CD8-positive, alpha-beta memory T cell (primary cell): Measurements from ENCODE around the gene SLC2A9. TPM values are rescaled to one million over a fixed set of nuclear protein-coding genes. Genes with fewer than 3 reads are reported as not detected.
"Not testable (repeated sequence)": the region's sequence is repeated elsewhere in the genome, so short reads cannot be mapped to it uniquely, and the experiment has no call there.

Experiments used
- CTCF ChIA-PET: fragments of 350-600 bp; sonication (Branson Sonifier 250); formaldehyde crosslinking; loops from one replicate; lab custom pipeline; 2021; ENCODE audit warnings: antibody characterized with exemption; lab: Charles Lee
- POLR2A ChIA-PET: fragments of 350-600 bp; sonication (Branson Sonifier 250); formaldehyde crosslinking; loops from one replicate; lab custom pipeline; 2021; ENCODE audit warnings: antibody characterized with exemption; lab: Charles Lee
- DNase-seq, 5 donors: peaks; one replicate each; pipeline versions ENCODE4 v3.0.0 to v3.0.0-alpha.2; 2020 to 2022; ENCODE audit warnings: mixed read lengths in 1 of 5
- H3K27ac ChIP-seq: one replicate; pipeline ENCODE4 v1.7.0; 2013; ENCODE audit warnings: low read depth, mild to moderate bottlenecking, low read length, moderate library complexity
- H3K27me3 ChIP-seq: 2 replicates; pipeline ENCODE4 v1.7.0; 2013; ENCODE audit warnings: low read length, mild to moderate bottlenecking; ENCODE audit not compliant: insufficient read depth, poor library complexity, severe bottlenecking
- H3K36me3 ChIP-seq: 2 replicates; pipeline ENCODE4 v1.7.0; 2013; ENCODE audit warnings: mild to moderate bottlenecking, low read length, moderate library complexity; ENCODE audit not compliant: insufficient read depth
- H3K4me1 ChIP-seq: 2 replicates; pipeline ENCODE4 v1.7.0; 2013; ENCODE audit warnings: mild to moderate bottlenecking, low read length, moderate library complexity; ENCODE audit not compliant: insufficient read depth
- H3K4me3 ChIP-seq: 2 replicates; pipeline ENCODE4 v1.7.0; 2013; ENCODE audit warnings: mild to moderate bottlenecking, low read length
- H3K9me3 ChIP-seq: 2 replicates; pipeline ENCODE4 v1.7.0; 2013; ENCODE audit warnings: mild to moderate bottlenecking, low read length
- H3K27ac Mint-ChIP-seq, 8 donors: one replicate each; pipeline ENCODE4 v1.8.0; 2020 to 2021; ENCODE audit warnings: mixed read lengths in 8 of 8, mild to moderate bottlenecking in 6 of 8, inconsistent platforms in 3 of 8, moderate library complexity in 3 of 8
- H3K27me3 Mint-ChIP-seq, 2 donors: one replicate each; pipeline ENCODE4 v1.8.0; 2020 to 2021; ENCODE audit warnings: mixed read lengths in 2 of 2, mild to moderate bottlenecking in 1 of 2, moderate library complexity in 1 of 2
- H3K36me3 Mint-ChIP-seq, 3 donors: one replicate each; pipeline ENCODE4 v1.8.0; 2020 to 2021; ENCODE audit warnings: mixed read lengths in 3 of 3, inconsistent platforms in 1 of 3, mild to moderate bottlenecking in 1 of 3
- H3K4me1 Mint-ChIP-seq, 3 donors: one replicate each; pipeline ENCODE4 v1.8.0; 2020 to 2021; ENCODE audit warnings: mixed read lengths in 3 of 3, inconsistent platforms in 1 of 3, mild to moderate bottlenecking in 1 of 3
- H3K4me3 Mint-ChIP-seq, 7 donors: one replicate each; pipeline ENCODE4 v1.8.0; 2020 to 2021; ENCODE audit warnings: mixed read lengths in 7 of 7, mild to moderate bottlenecking in 6 of 7, moderate library complexity in 4 of 7, inconsistent platforms in 2 of 7
- H3K9me3 Mint-ChIP-seq, 5 donors: one replicate each; pipeline ENCODE4 v1.8.0; 2020 to 2022; ENCODE audit warnings: mixed read lengths in 5 of 5, mild to moderate bottlenecking in 3 of 5, moderate library complexity in 2 of 5, inconsistent platforms in 1 of 5
- polyA plus RNA-seq: library from polyadenylated mRNA; unstranded; fragments of 300-500 nt; fragmentation: Illumina TruSeq; gene quantifications from one replicate; pipeline ENCODE4 v1.2.3, GENCODE V29; 2021
- total RNA-seq, 2 experiments: library from RNA; stranded (reverse); gene quantifications; one replicate each; pipeline ENCODE4 v1.2.3, GENCODE V29; 2021

Gene SLC2A9
- total and polyA plus RNA-seq, 3 experiments from 2014 or later = 1.8 to 3.1 (median 3.0) TPM

- CTCF ChIA-PET = interaction anchor here (1.8 kb wide), 1 partner anchor 19 kb away, joined by 5 read pairs; no protein-coding TSS in a partner anchor
- Histone ChIP-seq H3K4me1 (no peaks in the 10 kb centered on the region), H3K9me3 (no peaks in the 10 kb centered on the region), H3K36me3 (no peaks in the 10 kb centered on the region), H3K27me3 (peaks cover 4% of the 10 kb centered on the region), H3K27ac (no peak overlapping the region), H3K4me3 (no peak overlapping the region)
- H3K4me1 Mint-ChIP-seq = no peaks in the 10 kb centered on the region
- H3K27ac Mint-ChIP-seq = no peak overlapping the region
- DNase-seq = no peak
- H3K27me3 Mint-ChIP-seq = peaks cover 0 to 4% of the 10 kb centered on the region in 2 donors
- H3K9me3 Mint-ChIP-seq = no peaks in the 10 kb centered on the region
- no peaks in the 10 kb centered on the region for H3K36me3 Mint-ChIP-seq
- POLR2A ChIA-PET = no interaction called here
- no peak overlapping the region for H3K4me3 Mint-ChIP-seq
Observed at GRCh38 chr4:9901257-9901656, 120.0 kb downstream of the SLC2A9 start.

GRCh38 chr4:9900633-9901032 is 120.7 kb downstream of the SLC2A9 start:
- CTCF ChIA-PET = interaction anchor here (1.8 kb wide), 1 partner anchor 18 kb away, joined by 5 read pairs; no protein-coding TSS in a partner anchor
- H3K4me3 ChIP-seq, H3K27me3 ChIP-seq, H3K27me3 Mint-ChIP-seq, H3K27ac ChIP-seq, H3K4me3 Mint-ChIP-seq, H3K36me3 Mint-ChIP-seq, H3K27ac Mint-ChIP-seq, H3K9me3 Mint-ChIP-seq, H3K9me3 ChIP-seq, H3K4me1 Mint-ChIP-seq, POLR2A ChIA-PET, H3K4me1 ChIP-seq, DNase-seq, H3K36me3 ChIP-seq: not testable (repeated sequence)

- POLR2A ChIA-PET = no interaction called here
- Histone ChIP-seq H3K27me3 (peaks cover 4% of the 10 kb centered on the region), H3K36me3 (no peaks in the 10 kb centered on the region), H3K27ac (no peak overlapping the region), H3K4me1 (no peaks in the 10 kb centered on the region), H3K4me3 (no peak overlapping the region), H3K9me3 (no peaks in the 10 kb centered on the region)
- CTCF ChIA-PET = no interaction called here
- H3K9me3 Mint-ChIP-seq = no peaks in the 10 kb centered on the region
- H3K36me3 Mint-ChIP-seq = no peaks in the 10 kb centered on the region
- H3K4me1 Mint-ChIP-seq = no peaks in the 10 kb centered on the region
- no peak overlapping the region for H3K4me3 Mint-ChIP-seq
- H3K27me3 Mint-ChIP-seq = peaks cover 0 to 4% of the 10 kb centered on the region in 2 donors
- DNase-seq = no peak
- no peak overlapping the region for H3K27ac Mint-ChIP-seq
Observed at GRCh38 chr4:9899306-9900055, 121.8 kb downstream of the SLC2A9 start.

- no peaks in the 10 kb centered on the region for H3K4me1 Mint-ChIP-seq
- H3K27ac Mint-ChIP-seq = no peak overlapping the region
- POLR2A ChIA-PET = no interaction called here
- Histone ChIP-seq H3K36me3 (no peaks in the 10 kb centered on the region), H3K4me3 (no peak overlapping the region), H3K27me3 (no peaks in the 10 kb centered on the region), H3K9me3 (no peaks in the 10 kb centered on the region), H3K27ac (no peak overlapping the region), H3K4me1 (no peaks in the 10 kb centered on the region)
- CTCF ChIA-PET = no interaction called here
- no peaks in the 10 kb centered on the region for H3K36me3 Mint-ChIP-seq
- H3K4me3 Mint-ChIP-seq = no peak overlapping the region
- no peaks in the 10 kb centered on the region for H3K9me3 Mint-ChIP-seq
- DNase-seq = no peak
- H3K27me3 Mint-ChIP-seq = peaks cover 0 to 4% of the 10 kb centered on the region in 2 donors
Observed at GRCh38 chr4:9898596-9899305, 122.5 kb downstream of the SLC2A9 start.

GRCh38 chr4:9895333-9895705 is 126.0 kb downstream of the SLC2A9 start:
- Histone ChIP-seq H3K9me3 (no peaks in the 10 kb centered on the region), H3K36me3 (no peaks in the 10 kb centered on the region), H3K27me3 (no peaks in the 10 kb centered on the region), H3K4me1 (no peaks in the 10 kb centered on the region), H3K4me3 (no peak overlapping the region), H3K27ac (no peak overlapping the region)
- CTCF ChIA-PET = no interaction called here
- H3K27ac Mint-ChIP-seq = no peak overlapping the region
- H3K27me3 Mint-ChIP-seq = peaks cover 0 to 3% of the 10 kb centered on the region in 2 donors
- no peaks in the 10 kb centered on the region for H3K4me1 Mint-ChIP-seq
- POLR2A ChIA-PET = no interaction called here
- H3K36me3 Mint-ChIP-seq = no peaks in the 10 kb centered on the region
- H3K9me3 Mint-ChIP-seq = peaks cover 0 to 2% (median 0%) of the 10 kb centered on the region in 5 donors
- no peak overlapping the region for H3K4me3 Mint-ChIP-seq
- DNase-seq = no peak

- DNase-seq = no peak
- CTCF ChIA-PET = no interaction called here
Observed at GRCh38 chr4:9894644-9895332, 126.5 kb downstream of the SLC2A9 start.

GRCh38 chr4:9893329-9894108 is 127.8 kb downstream of the SLC2A9 start:
- DNase-seq = no peak
- H3K4me3 Mint-ChIP-seq = no peak overlapping the region
- H3K9me3 ChIP-seq = no peaks in the 10 kb centered on the region
- no peaks in the 10 kb centered on the region for H3K4me1 ChIP-seq
- POLR2A ChIA-PET = no interaction called here
- no peaks in the 10 kb centered on the region for H3K36me3 Mint-ChIP-seq
- no peak overlapping the region for H3K27ac ChIP-seq
- H3K4me1 Mint-ChIP-seq = no peaks in the 10 kb centered on the region
- H3K36me3 ChIP-seq = no peaks in the 10 kb centered on the region
- H3K27ac Mint-ChIP-seq = no peak overlapping the region
- CTCF ChIA-PET = no interaction called here
- H3K27me3 ChIP-seq = no peaks in the 10 kb centered on the region
- H3K4me3 ChIP-seq = no peak overlapping the region
- peaks cover 0 to 2% (median 0%) of the 10 kb centered on the region in 5 donors for H3K9me3 Mint-ChIP-seq
- H3K27me3 Mint-ChIP-seq = peaks cover under 1 to 3% of the 10 kb centered on the region in 2 donors

More at GRCh38 chr4:9894644-9895332, 126.5 kb downstream of the SLC2A9 start:
- H3K27ac Mint-ChIP-seq = no peak overlapping the region
- no peaks in the 10 kb centered on the region for H3K36me3 Mint-ChIP-seq
- H3K9me3 ChIP-seq = no peaks in the 10 kb centered on the region
- no peak overlapping the region for H3K4me3 ChIP-seq
- no peaks in the 10 kb centered on the region for H3K36me3 ChIP-seq
- POLR2A ChIA-PET = no interaction called here
- peaks cover 0 to 3% of the 10 kb centered on the region in 2 donors for H3K27me3 Mint-ChIP-seq
- H3K4me3 Mint-ChIP-seq = no peak overlapping the region
- H3K4me1 ChIP-seq = no peaks in the 10 kb centered on the region
- H3K4me1 Mint-ChIP-seq = no peaks in the 10 kb centered on the region
- H3K27ac ChIP-seq = no peak overlapping the region
- H3K9me3 Mint-ChIP-seq = peaks cover 0 to 2% (median 0%) of the 10 kb centered on the region in 5 donors
- H3K27me3 ChIP-seq = no peaks in the 10 kb centered on the region
